Spinal cord (tissue), 10 donors: ENCODE data around the gene GDI1. TPM values are rescaled to one million over a fixed set of nuclear protein-coding genes. Genes with fewer than 3 reads are reported as not detected.

ENCODE experiments used
- DNase-seq, 6 donors: peaks; one replicate each; pipeline versions ENCODE4 v3.0.0 to v3.0.0-alpha.2; 2013 to 2015; ENCODE audit warnings: low spot score in 6 of 6, low read depth in 4 of 6
- H3K27ac ChIP-seq: one replicate; pipeline ENCODE4 v1.5.1; 2013; ENCODE audit warnings: low read depth, low read length, control low read depth
- H3K27me3 ChIP-seq: one replicate; pipeline ENCODE4 v1.6.1; 2013; ENCODE audit warnings: low read length; ENCODE audit not compliant: control insufficient read depth, insufficient read depth
- H3K36me3 ChIP-seq: one replicate; pipeline ENCODE4 v1.6.1; 2013; ENCODE audit warnings: low read length; ENCODE audit not compliant: control insufficient read depth, insufficient read depth
- H3K4me1 ChIP-seq: one replicate; pipeline ENCODE4 v1.6.1; 2013; ENCODE audit warnings: low read length; ENCODE audit not compliant: control insufficient read depth, insufficient read depth
- H3K4me3 ChIP-seq: one replicate; pipeline ENCODE4 v1.5.1; 2013; ENCODE audit warnings: low read depth, low read length, control low read depth
- H3K9me3 ChIP-seq: one replicate; pipeline ENCODE4 v1.6.1; 2013; ENCODE audit warnings: low read length; ENCODE audit not compliant: control insufficient read depth, insufficient read depth
- WGBS: methylation state at CpG from one replicate; pipeline ENCODE4 v1.1.5; 2013; ENCODE audit warnings: missing lambda C conversion rate; ENCODE audit not compliant: insufficient coverage; 5-methylcytosine and 5-hydroxymethylcytosine counted together
- polyA plus RNA-seq, 2 donors: library from polyadenylated mRNA; unstranded; fragments of 120-200 nt; gene quantifications; one replicate each; pipeline ENCODE4 v1.2.1, GENCODE V29; 2013; ENCODE audit not compliant: insufficient read length in 2 of 2
- total RNA-seq, 2 donors: library from RNA; depleted of rRNA in 1 of 2; stranded (reverse); fragments of 120-200 nt in 1 of 2; fragments of >200 nt in 1 of 2; gene quantifications; one replicate each; pipeline versions ENCODE4 v1.2.3 to v1.2.4, GENCODE V29; 2013 to 2014
- donor health status: healthy.

Gene GDI1
- total and polyA plus RNA-seq, 4 donors: 185 to 688 (median 434) TPM

GRCh38 chrX:154457491-154458115, 20.6 kb downstream of the GDI1 start:
- H3K27me3 ChIP-seq: no peaks in the 10 kb centered on the region
- H3K9me3 ChIP-seq: no peaks in the 10 kb centered on the region
- no peak overlapping the region for H3K27ac ChIP-seq
- peaks cover 32% of the 10 kb centered on the region for H3K4me1 ChIP-seq
- peak overlapping the region; percentile 33 for H3K4me3 ChIP-seq
- H3K36me3 ChIP-seq: peaks cover 29% of the 10 kb centered on the region
- 23% methylated on average over 63 of the region's 65 CpGs for WGBS
- DNase-seq: peak in 2 of 6 donors; percentile 61 to 63

GRCh38 chrX:154458116-154458953, 21.4 kb downstream of the GDI1 start, which contains the start of gene PLXNA3:
Gene PLXNA3, plus strand, starts transcription at chrX:154458281. Its CDS starts 1,903 bp downstream, at chrX:154460184.
- DNase-seq: peak in 2 of 6 donors; percentile 58 to 74
- 19% methylated on average over 87 of the region's 88 CpGs for WGBS
- H3K27me3 ChIP-seq: no peaks in the 10 kb centered on the region
- no peaks in the 10 kb centered on the region for H3K9me3 ChIP-seq
- peaks cover 33% of the 10 kb centered on the region for H3K36me3 ChIP-seq
- H3K27ac ChIP-seq: peak within 1 kb of the TSS; percentile 33
- H3K4me1 ChIP-seq: peaks cover 32% of the 10 kb centered on the region
- H3K4me3 ChIP-seq: peak within 1 kb of the TSS; percentile 67

DNA sequence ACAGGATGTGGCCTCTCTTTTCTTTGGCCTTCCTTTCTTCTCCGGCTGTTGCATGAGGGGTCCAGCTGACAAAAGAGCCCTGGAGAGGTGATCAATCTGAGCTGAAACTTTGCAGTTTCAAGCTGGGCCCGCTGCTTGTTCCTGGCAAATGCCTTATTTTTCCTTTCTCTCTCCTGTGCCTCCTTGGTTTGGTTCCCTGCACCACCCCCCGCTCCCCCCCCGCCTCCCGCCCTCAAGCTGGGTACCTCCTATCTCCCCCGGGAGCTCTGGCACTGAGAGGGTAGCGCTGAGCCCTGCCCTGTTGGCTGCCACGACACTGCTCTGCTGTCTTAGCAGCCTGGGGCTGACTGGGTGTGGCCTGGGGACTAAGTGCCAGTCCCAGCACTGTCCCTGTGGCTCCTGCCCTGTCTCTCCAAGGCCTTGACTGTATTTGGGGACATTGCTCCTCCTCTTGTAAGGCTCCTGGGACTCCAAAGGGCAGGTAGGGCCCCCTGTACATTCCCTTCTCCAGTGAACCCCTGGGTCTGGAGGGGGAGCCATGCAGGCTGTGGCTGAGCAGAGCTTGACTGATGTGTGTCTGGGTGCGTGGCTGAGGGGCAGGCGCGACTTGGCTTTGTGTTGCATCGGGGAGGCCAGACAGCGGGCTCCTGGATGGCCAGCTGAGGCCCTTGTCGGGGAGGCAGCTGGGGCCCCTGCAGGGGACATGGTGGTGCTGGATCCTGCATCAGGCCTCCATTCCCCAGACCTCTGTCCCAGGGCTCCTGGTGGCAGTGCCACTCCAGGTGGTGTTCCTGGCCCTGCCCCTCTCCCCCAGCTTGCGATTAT, 22.2 kb downstream of the GDI1 start:
- DNase-seq: peak in 2 of 6 donors; percentile 33 to 53
- Histone ChIP-seq H3K36me3 (peaks cover 41% of the 10 kb centered on the region), H3K4me3 (peak overlapping the region; percentile 67), H3K27ac (peak overlapping the region; percentile 57), H3K27me3 (no peaks in the 10 kb centered on the region), H3K4me1 (peaks cover 32% of the 10 kb centered on the region), H3K9me3 (no peaks in the 10 kb centered on the region)
- WGBS: 49% methylated on average over 13 of the region's 15 CpGs

DNA sequence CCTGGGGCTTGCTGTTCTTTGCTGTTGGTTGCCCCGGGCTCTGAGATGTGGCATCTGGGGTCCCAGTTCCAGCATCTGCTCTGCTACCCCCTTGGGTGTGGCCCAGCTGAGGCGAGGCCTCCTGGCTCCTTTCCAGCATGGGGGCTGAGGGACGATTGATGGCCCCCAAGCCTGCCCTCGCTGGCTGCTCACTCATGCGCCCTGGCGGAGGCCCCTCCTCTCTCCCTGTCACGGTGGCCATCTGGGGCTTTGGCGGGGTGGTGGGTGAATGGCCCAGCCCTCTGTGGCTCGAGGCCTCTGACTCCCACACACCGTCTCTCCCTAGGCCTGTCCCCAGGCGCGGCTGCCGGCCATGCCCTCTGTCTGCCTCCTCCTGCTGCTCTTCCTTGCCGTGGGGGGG, 22.9 kb downstream of the GDI1 start:
- H3K4me3 ChIP-seq: peak overlapping the region; percentile 67
- H3K27me3 ChIP-seq: no peaks in the 10 kb centered on the region
- H3K36me3 ChIP-seq: peaks cover 48% of the 10 kb centered on the region
- WGBS: 61% methylated on average over 11 of the region's 14 CpGs
- H3K4me1 ChIP-seq: peaks cover 32% of the 10 kb centered on the region
- H3K9me3 ChIP-seq: no peaks in the 10 kb centered on the region
- no peak overlapping the region for H3K27ac ChIP-seq
- DNase-seq: peak in 2 of 6 donors; percentile 21 to 28

- Histone ChIP-seq H3K27ac (no peak overlapping the region), H3K4me1 (peaks cover 32% of the 10 kb centered on the region), H3K4me3 (no peak overlapping the region), H3K36me3 (peaks cover 53% of the 10 kb centered on the region), H3K9me3 (no peaks in the 10 kb centered on the region), H3K27me3 (no peaks in the 10 kb centered on the region)
- peak in 1 of 6 donors; percentile 44 for DNase-seq
- WGBS: 76% methylated on average over 26 of the region's 26 CpGs
Observed at GRCh38 chrX:154460326-154460725, 23.4 kb downstream of the GDI1 start.

DNA sequence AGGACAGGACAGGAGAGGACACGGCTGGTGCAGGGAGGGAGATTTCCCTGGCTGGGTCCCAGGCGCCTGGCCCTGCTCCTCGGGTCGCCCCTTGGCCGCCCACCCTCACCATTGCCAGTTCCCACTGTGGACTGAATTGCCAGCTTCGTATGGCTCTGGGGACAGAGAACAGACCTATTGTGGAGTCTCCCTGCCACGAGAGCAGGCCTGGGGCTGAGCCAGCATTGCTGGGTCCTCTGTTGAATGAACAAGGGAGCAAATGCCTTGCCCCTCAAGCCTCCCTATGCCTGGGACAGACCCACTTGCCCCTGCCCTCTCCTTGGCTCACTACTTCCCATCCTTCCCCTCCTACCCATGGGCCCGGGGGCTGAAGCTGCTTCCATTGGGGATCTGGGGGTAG, 25.4 kb downstream of the GDI1 start:
- Histone ChIP-seq H3K27ac (no peak overlapping the region), H3K4me3 (no peak overlapping the region), H3K27me3 (no peaks in the 10 kb centered on the region), H3K4me1 (peaks cover 32% of the 10 kb centered on the region), H3K9me3 (no peaks in the 10 kb centered on the region), H3K36me3 (peaks cover 74% of the 10 kb centered on the region)
- DNase-seq: peak in 1 of 6 donors; percentile 44
- 69% methylated on average over 7 of the region's 8 CpGs for WGBS

- no peak for DNase-seq
- H3K36me3 ChIP-seq: peaks cover 87% of the 10 kb centered on the region
- H3K27ac ChIP-seq: no peak overlapping the region
- 92% methylated on average over 28 of the region's 36 CpGs for WGBS
- no peaks in the 10 kb centered on the region for H3K27me3 ChIP-seq
- H3K4me3 ChIP-seq: no peak overlapping the region
- no peaks in the 10 kb centered on the region for H3K9me3 ChIP-seq
- H3K4me1 ChIP-seq: peaks cover 32% of the 10 kb centered on the region
Observed at GRCh38 chrX:154463611-154464220, 26.8 kb downstream of the GDI1 start.

GRCh38 chrX:154464806-154465365, 27.9 kb downstream of the GDI1 start:
- no peaks in the 10 kb centered on the region for H3K27me3 ChIP-seq
- no peak for DNase-seq
- H3K4me3 ChIP-seq: no peak overlapping the region
- peaks cover 24% of the 10 kb centered on the region for H3K4me1 ChIP-seq
- H3K36me3 ChIP-seq: peaks cover 99% of the 10 kb centered on the region
- H3K9me3 ChIP-seq: no peaks in the 10 kb centered on the region
- no peak overlapping the region for H3K27ac ChIP-seq
- 95% methylated on average over 26 of the region's 28 CpGs for WGBS

DNA sequence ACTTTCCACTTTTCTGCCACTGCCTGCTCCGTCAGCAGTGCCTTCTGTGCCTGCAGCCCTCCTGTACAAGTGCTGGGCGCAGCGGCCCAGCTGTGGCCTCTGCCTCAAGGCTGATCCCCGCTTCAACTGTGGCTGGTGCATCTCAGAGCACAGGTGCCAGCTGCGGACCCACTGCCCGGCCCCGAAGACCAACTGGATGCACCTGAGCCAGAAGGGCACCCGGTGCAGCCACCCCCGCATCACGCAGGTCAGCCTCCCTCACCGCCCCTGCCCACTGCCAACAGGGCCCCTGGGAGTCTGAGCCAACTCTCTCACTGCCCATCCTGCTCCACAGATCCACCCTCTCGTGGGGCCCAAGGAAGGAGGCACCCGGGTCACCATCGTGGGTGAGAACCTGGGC, 28.6 kb downstream of the GDI1 start:
- Histone ChIP-seq H3K27me3 (no peaks in the 10 kb centered on the region), H3K4me1 (peaks cover 17% of the 10 kb centered on the region), H3K4me3 (no peak overlapping the region), H3K27ac (no peak overlapping the region), H3K9me3 (no peaks in the 10 kb centered on the region), H3K36me3 (peaks cover 100% of the 10 kb centered on the region)
- WGBS: 93% methylated on average over 12 of the region's 14 CpGs
- no peak for DNase-seq
